Ectodermal cell (in vitro differentiated cells): Measurements from ENCODE around the gene USP5.

Experiments used
- H3K27ac ChIP-seq: 2 replicates; pipeline ENCODE4 v1.7.0; 2013; ENCODE audit warnings: mild to moderate bottlenecking, low read depth, low read length; ENCODE audit not compliant: insufficient read depth, poor library complexity, severe bottlenecking
- H3K27me3 ChIP-seq: 2 replicates; pipeline ENCODE4 v1.7.0; 2013; ENCODE audit warnings: mild to moderate bottlenecking, low read length; ENCODE audit not compliant: insufficient read depth, control insufficient read depth, poor library complexity, severe bottlenecking
- H3K36me3 ChIP-seq: one replicate; pipeline ENCODE4 v1.7.0; 2013; ENCODE audit warnings: low read length; ENCODE audit not compliant: control insufficient read depth, insufficient read depth
- H3K4me1 ChIP-seq: one replicate; pipeline ENCODE4 v1.7.0; 2013; ENCODE audit warnings: low read length; ENCODE audit not compliant: control insufficient read depth, insufficient read depth
- H3K4me3 ChIP-seq: 2 replicates; pipeline ENCODE4 v1.7.0; 2013; ENCODE audit warnings: low read depth, low read length, control low read depth; ENCODE audit not compliant: insufficient read depth
- H3K9me3 ChIP-seq: 2 replicates; pipeline ENCODE4 v1.7.0; 2013; ENCODE audit warnings: mild to moderate bottlenecking, low read length, moderate library complexity; ENCODE audit not compliant: control insufficient read depth
- WGBS, 2 experiments: methylation state at CpG; one replicate each; pipeline ENCODE4 v1.1.7; 2013; ENCODE audit warnings: missing lambda C conversion rate in 2 of 2; 5-methylcytosine and 5-hydroxymethylcytosine counted together

The USP5 gene

DNA sequence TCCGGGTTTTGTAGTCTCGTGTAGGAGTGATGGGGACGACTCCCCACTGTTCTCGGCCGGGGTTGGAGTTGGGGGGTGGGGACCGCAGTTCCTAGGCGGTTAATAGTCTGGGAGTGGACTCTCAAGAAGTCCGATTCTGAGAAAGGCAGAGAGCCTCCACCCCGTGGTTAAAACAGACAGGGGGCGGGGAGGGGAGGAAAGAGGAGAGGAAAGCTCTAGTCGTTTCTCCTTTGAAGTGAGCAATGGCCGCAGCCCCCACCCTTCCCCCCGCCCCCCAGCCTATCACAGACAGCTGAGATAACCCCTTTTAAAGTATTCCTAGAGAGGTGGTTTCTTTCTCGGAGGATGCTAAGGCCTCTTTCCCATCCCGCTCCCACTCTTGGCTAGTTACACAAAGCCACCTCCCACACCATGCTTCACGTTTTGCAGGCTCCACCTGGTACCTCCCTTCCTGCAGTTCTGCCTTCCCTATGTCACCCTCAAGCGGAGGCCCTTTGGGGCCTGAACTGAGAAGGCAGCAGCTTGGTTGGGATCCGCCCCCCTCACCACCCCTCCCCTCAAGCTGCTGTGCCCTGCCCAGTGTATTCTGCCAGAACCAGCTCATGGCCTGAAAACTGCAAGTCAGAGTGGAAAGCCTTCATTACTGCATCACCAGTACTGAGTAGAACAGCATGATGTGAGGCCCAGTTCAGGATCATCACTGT, 853 bp downstream of the USP5 start:
- H3K4me1 ChIP-seq = peaks cover 21% of the 10 kb centered on the region
- no peaks in the 10 kb centered on the region for H3K27me3 ChIP-seq
- H3K9me3 ChIP-seq = no peaks in the 10 kb centered on the region
- peak overlapping the region; percentile 72 for H3K27ac ChIP-seq
- peak overlapping the region; percentile 60 for H3K4me3 ChIP-seq
- H3K36me3 ChIP-seq = peaks cover 27% of the 10 kb centered on the region
- 2% methylated on average over 17 to 18 of the region's 18 CpGs for WGBS, 2 experiments

DNA sequence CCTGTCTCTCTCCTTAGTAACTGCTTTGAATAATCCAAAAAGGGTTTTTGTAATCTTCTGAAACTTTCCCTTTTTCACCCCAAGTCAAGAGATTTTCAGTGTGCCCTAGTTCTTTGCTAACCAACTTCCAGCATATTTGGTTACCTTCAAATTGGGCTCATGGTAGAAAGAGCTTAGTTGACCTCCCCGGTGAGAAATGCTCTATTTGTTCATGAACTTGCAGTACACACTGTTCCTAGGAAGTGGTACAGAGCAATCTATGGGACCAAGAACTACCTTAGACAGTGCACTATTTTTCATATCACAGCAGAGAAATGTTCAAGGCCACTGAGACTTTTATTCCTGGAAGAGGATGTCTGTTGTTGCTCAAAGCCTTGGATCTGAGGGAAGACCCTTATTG, 1.7 kb downstream of the USP5 start:
- 95 to 100% methylated on average over 1 of the region's 1 CpG for WGBS, 2 experiments
- no peak overlapping the region for H3K27ac ChIP-seq
- no peak overlapping the region for H3K4me3 ChIP-seq
- H3K4me1 ChIP-seq = peaks cover 21% of the 10 kb centered on the region
- peaks cover 32% of the 10 kb centered on the region for H3K36me3 ChIP-seq
- no peaks in the 10 kb centered on the region for H3K27me3 ChIP-seq
- no peaks in the 10 kb centered on the region for H3K9me3 ChIP-seq

DNA sequence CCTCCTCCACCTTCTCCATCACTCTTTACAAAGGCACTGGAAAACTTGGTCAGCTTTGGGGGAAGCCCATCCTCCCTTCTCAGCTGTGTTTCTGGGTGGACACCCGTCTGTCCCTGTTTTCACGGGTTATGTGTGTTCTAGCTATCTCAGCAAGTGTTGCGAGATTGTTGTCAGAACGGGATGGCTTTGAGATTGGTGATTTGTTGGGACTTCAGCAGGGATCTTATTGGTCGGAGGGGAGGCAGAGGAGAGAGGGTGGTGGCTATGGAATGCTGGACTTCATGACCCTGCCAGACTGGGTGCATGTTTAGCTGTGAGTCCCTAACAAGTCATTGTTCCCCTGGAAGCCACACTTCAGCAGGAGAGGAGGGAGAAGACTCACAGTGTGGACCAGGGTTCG, 2.1 kb downstream of the USP5 start:
- Histone ChIP-seq H3K4me1 (peaks cover 21% of the 10 kb centered on the region), H3K4me3 (no peak overlapping the region), H3K27ac (no peak overlapping the region), H3K27me3 (no peaks in the 10 kb centered on the region), H3K9me3 (no peaks in the 10 kb centered on the region), H3K36me3 (peaks cover 32% of the 10 kb centered on the region)
- 91 to 92% methylated on average over 6 of the region's 6 CpGs for WGBS, 2 experiments

- Histone ChIP-seq H3K27ac (no peak overlapping the region), H3K9me3 (no peaks in the 10 kb centered on the region), H3K27me3 (no peaks in the 10 kb centered on the region), H3K4me1 (peaks cover 11% of the 10 kb centered on the region), H3K4me3 (no peak overlapping the region), H3K36me3 (peaks cover 35% of the 10 kb centered on the region)
- 95 to 96% methylated on average over 14 of the region's 14 CpGs for WGBS, 2 experiments
Measured at GRCh38 chr12:6855322-6855721, 3.4 kb downstream of the USP5 start.

- no peaks in the 10 kb centered on the region for H3K9me3 ChIP-seq
- H3K4me3 ChIP-seq = no peak overlapping the region
- H3K36me3 ChIP-seq = peaks cover 62% of the 10 kb centered on the region
- 88 to 93% methylated on average over 2 of the region's 2 CpGs for WGBS, 2 experiments
- H3K27me3 ChIP-seq = no peaks in the 10 kb centered on the region
- no peaks in the 10 kb centered on the region for H3K4me1 ChIP-seq
- H3K27ac ChIP-seq = no peak overlapping the region
Measured at GRCh38 chr12:6858799-6859198, 6.8 kb downstream of the USP5 start.

DNA sequence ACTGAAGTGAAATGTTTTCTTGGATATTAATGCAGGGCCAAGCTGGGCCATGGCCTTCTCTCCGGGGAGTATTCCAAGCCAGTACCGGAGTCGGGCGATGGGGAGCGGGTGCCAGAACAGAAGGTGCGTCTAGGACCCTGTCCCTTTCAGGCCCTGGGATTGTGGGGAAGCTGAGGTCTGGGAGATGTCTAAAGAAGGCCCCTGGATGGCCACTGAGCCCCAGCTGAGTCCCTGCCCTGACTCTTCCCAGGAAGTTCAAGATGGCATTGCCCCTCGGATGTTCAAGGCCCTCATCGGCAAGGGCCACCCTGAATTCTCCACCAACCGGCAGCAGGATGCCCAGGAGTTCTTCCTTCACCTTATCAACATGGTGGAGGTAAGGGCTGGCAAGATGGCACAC, 8.2 kb downstream of the USP5 start:
- 98% methylated on average over 9 of the region's 9 CpGs for WGBS, 2 experiments
- no peaks in the 10 kb centered on the region for H3K9me3 ChIP-seq
- H3K27ac ChIP-seq = no peak overlapping the region
- H3K27me3 ChIP-seq = no peaks in the 10 kb centered on the region
- no peaks in the 10 kb centered on the region for H3K4me1 ChIP-seq
- H3K36me3 ChIP-seq = peaks cover 73% of the 10 kb centered on the region
- H3K4me3 ChIP-seq = no peak overlapping the region

GRCh38 chr12:6860942-6861341, 9.0 kb downstream of the USP5 start:
- no peak overlapping the region for H3K27ac ChIP-seq
- peaks cover 76% of the 10 kb centered on the region for H3K36me3 ChIP-seq
- 95 to 96% methylated on average over 7 of the region's 7 CpGs for WGBS, 2 experiments
- no peaks in the 10 kb centered on the region for H3K4me1 ChIP-seq
- no peaks in the 10 kb centered on the region for H3K27me3 ChIP-seq
- no peaks in the 10 kb centered on the region for H3K9me3 ChIP-seq
- H3K4me3 ChIP-seq = no peak overlapping the region

DNA sequence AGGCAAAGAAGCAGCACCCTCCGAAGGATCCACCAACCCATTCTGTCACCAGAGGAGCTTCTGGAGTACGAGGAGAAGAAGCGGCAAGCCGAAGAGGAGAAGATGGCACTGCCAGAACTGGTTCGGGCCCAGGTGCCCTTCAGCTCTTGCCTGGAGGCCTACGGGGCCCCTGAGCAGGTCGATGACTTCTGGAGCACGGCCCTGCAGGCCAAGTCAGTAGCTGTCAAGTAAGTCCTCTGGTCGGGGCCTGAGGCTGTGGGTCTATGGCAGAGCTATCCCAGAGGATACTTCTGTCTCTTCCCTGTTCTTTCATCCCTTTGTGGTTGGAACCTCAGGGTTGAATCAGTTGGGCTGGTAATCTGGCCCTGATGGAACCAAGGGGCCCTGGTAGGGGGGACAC, 9.4 kb downstream of the USP5 start:
- no peak overlapping the region for H3K4me3 ChIP-seq
- WGBS, 2 experiments = 94% methylated on average over 9 of the region's 9 CpGs
- no peaks in the 10 kb centered on the region for H3K27me3 ChIP-seq
- H3K27ac ChIP-seq = no peak overlapping the region
- no peaks in the 10 kb centered on the region for H3K9me3 ChIP-seq
- H3K36me3 ChIP-seq = peaks cover 77% of the 10 kb centered on the region
- peaks cover 2% of the 10 kb centered on the region for H3K4me1 ChIP-seq

DNA sequence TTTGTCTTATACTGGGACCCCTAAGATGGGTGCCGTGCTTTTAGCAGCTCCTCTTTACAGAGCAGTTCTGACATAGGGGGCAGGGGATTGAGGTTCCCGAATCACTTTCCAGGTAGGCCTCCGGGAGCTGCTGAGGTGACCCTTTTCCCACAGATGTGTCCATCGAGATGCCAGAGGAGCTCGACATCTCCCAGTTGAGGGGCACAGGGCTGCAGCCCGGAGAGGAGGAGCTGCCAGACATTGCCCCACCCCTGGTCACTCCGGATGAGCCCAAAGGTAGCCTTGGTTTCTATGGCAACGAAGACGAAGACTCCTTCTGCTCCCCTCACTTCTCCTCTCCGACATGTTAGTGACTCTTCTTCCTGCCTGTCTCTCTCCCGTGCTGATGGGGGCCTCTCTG, 11.1 kb downstream of the USP5 start:
- Histone ChIP-seq H3K9me3 (no peaks in the 10 kb centered on the region), H3K4me1 (peaks cover 9% of the 10 kb centered on the region), H3K4me3 (no peak overlapping the region), H3K36me3 (peaks cover 65% of the 10 kb centered on the region), H3K27me3 (no peaks in the 10 kb centered on the region), H3K27ac (no peak overlapping the region)
- 93 to 94% methylated on average over 11 of the region's 11 CpGs for WGBS, 2 experiments

GRCh38 chr12:6863586-6864321, 11.8 kb downstream of the USP5 start:
- Histone ChIP-seq H3K4me1 (peaks cover 9% of the 10 kb centered on the region), H3K4me3 (no peak overlapping the region), H3K27me3 (no peaks in the 10 kb centered on the region), H3K9me3 (no peaks in the 10 kb centered on the region), H3K36me3 (peaks cover 58% of the 10 kb centered on the region), H3K27ac (no peak overlapping the region)
- whole genome bisulfite sequencing, 2 experiments = 94 to 97% methylated on average over 16 of the region's 16 CpGs
